ENCODE data around the gene CD200R1. TPM values are rescaled to one million over a fixed set of nuclear protein-coding genes. Genes with fewer than 3 reads are reported as not detected.

CD200R1 gene
- total RNA-seq (2021) (0.20 and 0.63 TPM in 2 replicates), Bru-seq, nascent RNA (percentile 31 among the genes with signal in this experiment), BruChase-seq, experiment 1, labeled RNA remaining after a 2-hour chase (percentile 51 among the genes with signal in this experiment), BruChase-seq, experiment 2, labeled RNA remaining after a 6-hour chase (percentile 41 among the genes with signal in this experiment)
- long read RNA-seq, result 0 reads

GRCh38 chr3:112974894-112975293 is at the start of gene CD200R1:
TSS of gene CD200R1 (minus strand) at chr3:112975103. CDS start at chr3:112974857, 246 bp downstream.
- Histone ChIP-seq H3K9me2 (ENCODE audit: insufficient read depth) (no peaks in the 10 kb centered on the region), H4K20me1 (ENCODE audit: insufficient read depth) (no peaks in the 10 kb centered on the region), H3F3A (ENCODE audit: insufficient read depth, low read depth) (no peaks in the 10 kb centered on the region), H3K36me3 (ENCODE audit: low read depth) (no peaks in the 10 kb centered on the region), H3K4me3 (no peak within 1 kb of the TSS), H3K9me3 (ENCODE audit: insufficient read depth, low read depth) (no peaks in the 10 kb centered on the region), H3K4me1 (replicated peaks; ENCODE audit: insufficient read depth) (no peaks in the 10 kb centered on the region), H3K4me2 (no peak within 1 kb of the TSS), H3K79me2 (ENCODE audit: low read depth) (no peaks in the 10 kb centered on the region), H3K27me3 (ENCODE audit: insufficient read depth, low read depth) (no peaks in the 10 kb centered on the region), H2AFZ (no peak within 1 kb of the TSS), H3K27ac (no peak within 1 kb of the TSS)
- no peak for DNase-seq
- TF ChIP-seq EZH2 (IDR thresholded peaks at IDR 0.05; ENCODE audit: low read depth) (no peak), CTCF (conservative IDR thresholded peaks at IDR 0.05) (no peak)
- intact Hi-C loops (cut with micrococcal nuclease; ENCODE audit: unreplicated experiment), result no loop called here
- CTCF ChIA-PET, result no interaction called here
- POLR2A ChIA-PET (ENCODE audit: unreplicated experiment), result no interaction called here
- BruUV-seq (replicated peaks), result no TSS peak

GRCh38 chr3:113021471-113021870 is 46.6 kb upstream of the CD200R1 start:
- no peak overlapping the region for H3K4me2 ChIP-seq
- TF ChIP-seq EZH2 (IDR thresholded peaks at IDR 0.05; ENCODE audit: low read depth), result no peak
- TF ChIP-seq CTCF (conservative IDR thresholded peaks at IDR 0.05), result no peak
- POLR2A ChIA-PET (ENCODE audit: unreplicated experiment), result no interaction called here

GRCh38 chr3:113019182-113020137 is 44.6 kb upstream of the CD200R1 start:
- peak overlapping the region; percentile 87 for H3K4me3 ChIP-seq
- H3K27me3 ChIP-seq (ENCODE audit: insufficient read depth, low read depth), result no peaks in the 10 kb centered on the region
- no peaks in the 10 kb centered on the region; the same call in 1 of the 2 replicates for H4K20me1 ChIP-seq (ENCODE audit: insufficient read depth)
- H2AFZ ChIP-seq, result peak overlapping the region; percentile 93
- TSS peak; percentile 72 for BruUV-seq (replicated peaks)
- peaks cover 4% of the 10 kb centered on the region; the same call in 1 of the 2 replicates for H3K9me3 ChIP-seq (ENCODE audit: insufficient read depth, low read depth)
- ChIA-PET CTCF (interaction anchor here (0.6 to 1.2 kb wide), 4 partner anchors 111 to 362 kb away, joined by 6 to 11 read pairs (median 9); no protein-coding TSS in a partner anchor), POLR2A (ENCODE audit: unreplicated experiment) (interaction anchor here (0.5 to 1.0 kb wide), 7 partner anchors 18 to 733 kb away, joined by 3 to 23 read pairs (median 4); no protein-coding TSS in a partner anchor)
- TF ChIP-seq CTCF (conservative IDR thresholded peaks at IDR 0.05) (no peak), EZH2 (IDR thresholded peaks at IDR 0.05; ENCODE audit: low read depth) (no peak)
- peak overlapping the region; percentile 76 for H3K27ac ChIP-seq
- H3K4me1 ChIP-seq (replicated peaks; ENCODE audit: insufficient read depth), result peaks cover 14% of the 10 kb centered on the region
- peak; percentile 80 to 81 for DNase-seq
- intact Hi-C loops (cut with micrococcal nuclease; ENCODE audit: unreplicated experiment), result no loop called here
- no peaks in the 10 kb centered on the region for H3F3A ChIP-seq (ENCODE audit: insufficient read depth, low read depth)
- no peaks in the 10 kb centered on the region for H3K9me2 ChIP-seq (ENCODE audit: insufficient read depth)
- H3K79me2 ChIP-seq (ENCODE audit: low read depth), result peaks cover 43% of the 10 kb centered on the region
- H3K36me3 ChIP-seq (ENCODE audit: low read depth), result peaks cover 15% of the 10 kb centered on the region
- peak overlapping the region; percentile 85 for H3K4me2 ChIP-seq

More at GRCh38 chr3:113021471-113021870, 46.6 kb upstream of the CD200R1 start:
- peaks cover 14% of the 10 kb centered on the region for H3K4me1 ChIP-seq (replicated peaks; ENCODE audit: insufficient read depth)
- intact Hi-C loops (cut with micrococcal nuclease; ENCODE audit: unreplicated experiment), result no loop called here
- no peak overlapping the region for H2AFZ ChIP-seq
- H3K4me3 ChIP-seq, result no peak overlapping the region
- no peaks in the 10 kb centered on the region for H3K27me3 ChIP-seq (ENCODE audit: insufficient read depth, low read depth)
- CTCF ChIA-PET, result no interaction called here
- H3K27ac ChIP-seq, result no peak overlapping the region
- H3K9me2 ChIP-seq (ENCODE audit: insufficient read depth), result no peaks in the 10 kb centered on the region
- peaks cover 4% of the 10 kb centered on the region; the same call in 1 of the 2 replicates for H3K9me3 ChIP-seq (ENCODE audit: insufficient read depth, low read depth)
- H3K36me3 ChIP-seq (ENCODE audit: low read depth), result peaks cover 5% of the 10 kb centered on the region; the same call in 1 of the 2 replicates
- no peak for DNase-seq
- H3K79me2 ChIP-seq (ENCODE audit: low read depth), result peaks cover 32% of the 10 kb centered on the region
- H4K20me1 ChIP-seq (ENCODE audit: insufficient read depth), result no peaks in the 10 kb centered on the region; the same call in 1 of the 2 replicates
- no TSS peak for BruUV-seq (replicated peaks)
- H3F3A ChIP-seq (ENCODE audit: insufficient read depth, low read depth), result no peaks in the 10 kb centered on the region
